Fibroblast of lung (primary cell): ENCODE results near the gene TSPAN5. TPM values are rescaled to one million over a fixed set of nuclear protein-coding genes. Genes with fewer than 3 reads are reported as not detected.
"Not testable (repeated sequence)": the region's sequence is repeated elsewhere in the genome, so short reads cannot be mapped to it uniquely, and the experiment has no call there.

ENCODE experiments used
- DNase-seq, 2 donors: peaks; one replicate each; pipeline versions ENCODE4 v3.0.0 to v3.0.0-alpha.2; 2010; ENCODE audit warnings: low read depth in 2 of 2
- H2AFZ ChIP-seq: 2 replicates; pipeline ENCODE4 v1.5.1; 2012; ENCODE audit warnings: low read length, control low read depth, inconsistent platforms
- H3K27ac ChIP-seq: 2 replicates; pipeline ENCODE4 v1.5.1; 2011; ENCODE audit warnings: low read length, control low read depth; ENCODE audit not compliant: insufficient read depth
- H3K27me3 ChIP-seq: 2 replicates; pipeline ENCODE4 v1.5.1; 2011; ENCODE audit warnings: mild to moderate bottlenecking, low read length; ENCODE audit not compliant: control insufficient read depth, insufficient read depth
- H3K36me3 ChIP-seq: 2 replicates; pipeline ENCODE4 v1.5.1; 2011; ENCODE audit warnings: low read length; ENCODE audit not compliant: control insufficient read depth, insufficient read depth
- H3K4me1 ChIP-seq: 2 replicates; pipeline ENCODE4 v1.5.1; 2011; ENCODE audit warnings: low read length; ENCODE audit not compliant: control insufficient read depth, insufficient read depth; ENCODE audit errors: extremely low read depth
- H3K4me2 ChIP-seq: 2 replicates; pipeline ENCODE4 v1.5.1; 2011; ENCODE audit warnings: low read length, control low read depth; ENCODE audit not compliant: insufficient read depth; ENCODE audit errors: extremely low read depth
- H3K4me3 ChIP-seq, 4 experiments: fragments of 200-600 bp in 1 of 4; sonication (generic) in 1 of 4; replicated peaks in 1 of 4; 2 replicates each; pipeline ENCODE4 v1.5.1; 2011 to 2016; ENCODE audit warnings: low read length in 4 of 4, low read depth in 3 of 4, mild to moderate bottlenecking in 3 of 4, control low read depth in 2 of 4, inconsistent platforms in 1 of 4, mixed read lengths in 1 of 4; ENCODE audit not compliant: insufficient read depth in 1 of 4; ENCODE audit errors: control extremely low read depth in 1 of 4
- H3K79me2 ChIP-seq: 2 replicates; pipeline ENCODE4 v1.5.1; 2012; ENCODE audit warnings: mild to moderate bottlenecking, low read length, inconsistent platforms; ENCODE audit not compliant: control insufficient read depth, insufficient read depth
- H3K9ac ChIP-seq: 2 replicates; pipeline ENCODE4 v1.5.1; 2011; ENCODE audit warnings: mild to moderate bottlenecking, low read length, control low read depth; ENCODE audit not compliant: insufficient read depth
- H3K9me3 ChIP-seq: 2 replicates; pipeline ENCODE4 v1.5.1; 2012; ENCODE audit warnings: low read depth, low read length; ENCODE audit not compliant: control insufficient read depth, insufficient read depth
- H4K20me1 ChIP-seq: 2 replicates; pipeline ENCODE4 v1.5.1; 2011; ENCODE audit warnings: low read length; ENCODE audit not compliant: control insufficient read depth, insufficient read depth; ENCODE audit errors: extremely low read depth
- CTCF ChIP-seq, 2 donors: IDR thresholded peaks in 1 of 2; conservative IDR thresholded peaks in 1 of 2; 1 replicate in 1 of 2; 2 replicates in 1 of 2; pipeline ENCODE4 v1.5.1; 2011 to 2012; ENCODE audit warnings: low read length in 2 of 2, control low read depth in 1 of 2, inconsistent platforms in 1 of 2, low read depth in 1 of 2, mild to moderate bottlenecking in 1 of 2
- EZH2 ChIP-seq: IDR thresholded peaks from 2 replicates; pipeline ENCODE4 v1.5.1; 2012; ENCODE audit warnings: low read length, control low read depth, mild to moderate bottlenecking; ENCODE audit errors: missing control alignments
- polyA plus RNA-seq, 2 donors: library from polyadenylated mRNA; depleted of rRNA in 1 of 2; stranded (reverse) in 1 of 2; unstranded in 1 of 2; fragments of >200 nt; gene quantifications; 2 replicates each; pipeline ENCODE4 v1.2.1, GENCODE V29; 2011 to 2012; ENCODE audit warnings: missing spikeins in 1 of 2
- total RNA-seq: library from RNA; depleted of rRNA; stranded (reverse); fragments of >200 nt; gene quantifications from 2 replicates; pipeline ENCODE4 v1.2.1, GENCODE V29; 2014

The TSPAN5 gene
- total and polyA plus RNA-seq, 2 donors (not counting 1 experiment from before 2014, with no cell fraction given): 109 to 129 TPM

GRCh38 chr4:98536631-98537030 is 121.8 kb downstream of the TSPAN5 start:
- Histone ChIP-seq H3K4me3 (no peak overlapping the region), H3K4me1 (no peaks in the 10 kb centered on the region), H3K9me3 (no peaks in the 10 kb centered on the region), H3K79me2 (peaks cover 16% of the 10 kb centered on the region), H3K27ac (no peak overlapping the region), H3K9ac (no peak overlapping the region), H2AFZ (no peak overlapping the region), H3K27me3 (no peaks in the 10 kb centered on the region), H4K20me1 (no peaks in the 10 kb centered on the region), H3K36me3 (no peaks in the 10 kb centered on the region), H3K4me2 (no peak overlapping the region)
- DNase-seq: no peak
- TF ChIP-seq EZH2 (no peak), CTCF (conservative IDR thresholded peaks at IDR 0.05 in 1 of 2, IDR thresholded peaks at IDR 0.05 in 1 of 2; ENCODE audit: low read depth in 1 of 2, low read length in 2 of 2) (no peak)

- H4K20me1 ChIP-seq, H3K36me3 ChIP-seq, DNase-seq, H3K27me3 ChIP-seq, H3K4me1 ChIP-seq, H3K27ac ChIP-seq, H3K4me2 ChIP-seq, H3K9me3 ChIP-seq, H2AFZ ChIP-seq, H3K4me3 ChIP-seq, H3K9ac ChIP-seq: not testable (repeated sequence)
- H3K79me2 ChIP-seq: peaks cover 18% of the 10 kb centered on the region
These were observed 124.3 kb downstream of the TSPAN5 start for GRCh38 chr4:98534146-98534545.

GRCh38 chr4:98530572-98530971 is 127.8 kb downstream of the TSPAN5 start:
- no peak overlapping the region for H3K4me2 ChIP-seq
- TF ChIP-seq EZH2 (no peak), CTCF (conservative IDR thresholded peaks at IDR 0.05 in 1 of 2, IDR thresholded peaks at IDR 0.05 in 1 of 2; ENCODE audit: low read depth in 1 of 2, low read length in 2 of 2) (no peak)
- H2AFZ ChIP-seq: no peak overlapping the region
- DNase-seq: no peak
- H3K36me3 ChIP-seq: no peaks in the 10 kb centered on the region
- H3K27me3 ChIP-seq: no peaks in the 10 kb centered on the region
- H3K4me1 ChIP-seq: peaks cover 2% of the 10 kb centered on the region
- no peak overlapping the region for H3K9ac ChIP-seq
- H3K79me2 ChIP-seq: peaks cover 34% of the 10 kb centered on the region
- H4K20me1 ChIP-seq: no peaks in the 10 kb centered on the region
- no peaks in the 10 kb centered on the region for H3K9me3 ChIP-seq
- no peak overlapping the region for H3K4me3 ChIP-seq
- H3K27ac ChIP-seq: no peak overlapping the region
